Activated T-cell treated with anti-CD3 and anti-CD28 coated beads for 4 hours (primary cell): Measurements from ENCODE around the gene DNALI1.
"Not testable (repeated sequence)": the region's sequence is repeated elsewhere in the genome, so short reads cannot be mapped to it uniquely, and the experiment has no call there.

ENCODE experiments used
- DNase-seq: peaks from one replicate; pipeline ENCODE4 v3.0.0-alpha.2; 2020

DNALI1 gene

DNA sequence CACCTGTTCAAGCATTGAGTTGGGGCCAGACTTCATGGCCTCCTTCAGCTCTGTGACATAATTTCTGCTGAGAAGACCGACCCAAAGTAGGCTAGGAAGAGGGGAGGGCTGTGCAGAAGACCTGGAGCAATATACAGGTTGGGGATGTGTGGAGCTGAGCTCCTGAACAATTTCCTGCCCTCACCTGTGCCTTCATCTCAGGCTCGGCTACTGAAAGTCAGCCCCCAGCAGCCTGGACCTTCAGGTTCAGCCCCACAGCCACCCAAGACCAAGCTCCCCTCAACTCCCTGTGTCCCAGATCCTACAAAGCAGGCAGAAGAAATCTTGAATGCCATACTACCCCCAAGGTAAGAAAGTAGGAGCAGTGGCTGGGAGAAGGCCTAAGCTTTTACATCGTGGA lies 662 bp downstream of the DNALI1 start:
- DNase-seq: no peak

GRCh38 chr1:37558411-37558810 lies 1.7 kb downstream of the DNALI1 start:
- DNase-seq: no peak

DNA sequence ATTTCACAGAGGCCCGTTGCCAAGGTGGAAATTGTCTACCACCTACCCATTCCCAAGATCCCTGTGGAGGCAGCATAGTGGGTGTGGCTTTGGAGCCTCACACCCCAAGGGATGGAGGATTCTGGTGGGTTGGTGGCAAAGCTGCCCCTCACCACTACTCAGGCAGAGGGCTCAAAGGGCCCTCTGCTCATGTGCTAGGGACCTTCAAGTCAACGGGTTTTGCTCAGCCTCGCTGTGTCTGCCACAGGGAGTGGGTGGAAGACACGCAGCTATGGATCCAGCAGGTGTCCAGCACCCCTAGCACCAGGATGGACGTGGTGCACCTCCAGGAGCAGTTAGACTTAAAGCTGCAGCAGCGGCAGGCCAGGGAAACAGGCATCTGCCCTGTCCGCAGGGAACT lies 2.3 kb downstream of the DNALI1 start:
- DNase-seq: no peak

DNA sequence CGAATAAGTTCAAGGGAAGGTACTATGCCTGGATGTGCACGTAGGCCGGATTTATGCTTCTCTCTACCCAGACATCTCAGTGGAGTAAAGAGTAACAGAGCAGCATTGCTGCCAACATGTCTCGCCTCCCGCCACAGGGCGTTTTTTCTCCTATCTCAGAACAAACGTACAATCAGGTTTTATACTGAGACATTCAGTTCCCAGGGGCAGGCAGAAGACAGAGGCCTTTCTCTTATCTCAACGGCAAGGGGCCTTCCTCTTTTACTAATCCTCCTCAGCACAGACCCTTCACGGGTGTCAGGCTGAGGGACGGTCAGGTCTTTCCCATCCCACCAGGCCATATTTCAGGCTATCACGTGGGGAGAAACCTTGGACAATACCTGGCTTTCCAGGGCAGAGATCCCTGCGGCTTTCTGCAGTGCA lies 3.2 kb downstream of the DNALI1 start:
- DNase-seq: not testable (repeated sequence)

GRCh38 chr1:37560401-37561132 lies 3.8 kb downstream of the DNALI1 start:
- DNase-seq: no peak

GRCh38 chr1:37561133-37562132 lies 4.7 kb downstream of the DNALI1 start:
- peak; percentile 10 for DNase-seq

GRCh38 chr1:37562984-37563383 lies 6.2 kb downstream of the DNALI1 start:
- DNase-seq: no peak

DNA sequence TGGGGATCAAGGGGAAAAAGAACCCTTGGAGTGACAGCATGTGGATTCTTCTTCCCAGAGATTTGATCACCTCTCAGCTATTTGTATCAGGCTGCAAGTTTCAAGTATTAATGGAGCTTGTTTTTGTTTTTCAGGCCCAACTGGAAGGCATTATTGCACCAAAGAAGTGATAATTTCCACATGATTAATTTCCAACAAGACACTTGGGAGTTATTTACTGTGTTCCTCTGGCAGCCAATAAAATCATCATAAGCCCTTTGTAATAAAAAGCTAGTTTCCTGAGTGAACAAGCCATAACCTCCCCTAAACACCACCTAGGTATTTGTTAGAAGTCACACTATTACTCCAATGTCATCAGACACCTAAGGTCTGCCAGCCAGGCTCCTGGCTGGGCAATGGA lies 8.2 kb downstream of the DNALI1 start:
- DNase-seq: no peak

- no peak for DNase-seq
Measured at GRCh38 chr1:37567023-37567422, 10.3 kb downstream of the DNALI1 start.

- DNase-seq: no peak
Measured at GRCh38 chr1:37570528-37571334, 14.0 kb downstream of the DNALI1 start.

GRCh38 chr1:37574834-37575480 lies 18.2 kb downstream of the DNALI1 start:
- DNase-seq: no peak

- DNase-seq: no peak
Measured at GRCh38 chr1:37575692-37576091, 19.0 kb downstream of the DNALI1 start.

GRCh38 chr1:37584544-37584943 lies 27.8 kb downstream of the DNALI1 start:
- DNase-seq: not testable (repeated sequence)

GRCh38 chr1:37588939-37589338 lies 32.2 kb downstream of the DNALI1 start:
- DNase-seq: no peak

DNA sequence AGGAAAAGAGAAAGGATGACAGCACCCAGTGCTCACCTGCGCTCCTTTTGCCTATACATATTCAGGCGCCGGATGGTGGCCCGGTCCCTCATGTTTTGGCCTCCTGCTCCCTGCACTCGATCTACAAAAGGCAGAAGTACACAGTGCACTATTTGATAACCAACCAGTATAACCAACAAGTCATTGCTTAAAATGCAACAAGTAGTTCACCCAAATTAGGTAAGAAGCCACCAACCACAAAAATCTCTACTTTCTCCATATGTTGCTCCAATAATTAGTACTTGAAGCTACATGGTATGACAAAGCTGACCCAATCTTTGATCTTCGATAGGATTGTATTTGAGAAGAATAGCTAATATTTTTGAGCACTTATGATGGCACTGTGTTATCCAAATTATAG lies 37.0 kb downstream of the DNALI1 start:
- DNase-seq: no peak

DNA sequence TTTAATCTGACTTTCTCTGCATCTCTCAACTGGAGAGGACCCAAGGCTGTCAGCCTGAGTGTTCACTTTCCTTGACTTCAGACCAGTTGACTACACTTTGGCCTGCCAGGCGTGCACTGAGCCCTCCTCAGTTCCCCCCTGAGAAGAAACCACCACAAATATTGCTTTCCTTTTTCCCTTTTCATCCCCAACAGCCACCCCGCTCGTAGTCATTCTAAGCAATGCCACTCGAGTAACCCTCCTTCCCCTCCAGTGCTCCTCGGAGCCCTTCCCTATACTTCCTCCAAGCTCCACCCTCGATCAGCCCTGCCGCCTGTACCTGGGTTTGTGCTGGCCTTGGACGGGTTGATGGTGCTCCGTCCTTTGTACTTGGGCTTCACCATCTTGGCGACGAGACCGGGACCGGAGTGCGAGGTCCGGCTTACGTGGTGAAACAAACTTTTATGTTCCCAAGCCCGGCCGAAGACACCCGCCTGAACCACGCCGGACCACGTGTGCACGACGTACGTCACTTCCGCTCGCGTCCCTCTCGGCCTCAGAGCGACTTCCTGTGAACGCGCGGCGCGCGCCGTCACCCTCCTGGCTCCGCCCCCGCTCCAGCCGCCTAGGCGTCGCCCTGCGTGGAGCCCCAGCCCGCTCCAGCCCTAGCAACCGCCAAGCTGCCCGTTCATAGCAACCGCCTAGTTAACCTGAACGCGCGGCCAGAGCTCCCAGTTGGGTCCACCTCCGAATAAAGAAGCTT lies 38.9 kb downstream of the DNALI1 start, which contains the start of gene GNL2:
GNL2 (minus strand) TSS at position 498 of the 742 bp plus-strand sequence; CDS start at position 383, 115 bp downstream.
- peak; percentile 91 for DNase-seq

GRCh38 chr1:37596182-37596667 lies 39.5 kb downstream of the DNALI1 start:
- DNase-seq: no peak

DNA sequence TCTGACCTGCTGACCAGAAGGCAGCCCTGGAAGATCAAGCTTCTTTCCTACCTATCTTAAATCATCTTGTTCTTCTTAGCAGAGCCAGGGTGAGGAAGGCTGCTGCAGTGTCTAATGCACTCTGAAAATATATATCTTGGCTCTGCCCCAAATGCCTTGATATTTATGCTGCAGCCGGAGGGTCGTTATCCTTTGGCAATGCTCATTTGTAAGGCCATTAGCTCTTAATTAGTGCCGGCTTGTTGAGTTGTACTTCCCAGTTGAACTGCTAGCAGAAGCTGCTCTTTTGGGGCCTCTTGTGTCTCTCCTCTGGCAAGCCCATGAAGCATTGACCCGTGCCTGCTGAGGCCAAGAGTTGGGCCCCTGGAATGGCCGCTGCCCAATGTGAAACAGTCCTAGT lies 43.2 kb downstream of the DNALI1 start:
- DNase-seq: no peak

- DNase-seq: no peak
Measured at GRCh38 chr1:37601441-37601840, 44.7 kb downstream of the DNALI1 start.

DNA sequence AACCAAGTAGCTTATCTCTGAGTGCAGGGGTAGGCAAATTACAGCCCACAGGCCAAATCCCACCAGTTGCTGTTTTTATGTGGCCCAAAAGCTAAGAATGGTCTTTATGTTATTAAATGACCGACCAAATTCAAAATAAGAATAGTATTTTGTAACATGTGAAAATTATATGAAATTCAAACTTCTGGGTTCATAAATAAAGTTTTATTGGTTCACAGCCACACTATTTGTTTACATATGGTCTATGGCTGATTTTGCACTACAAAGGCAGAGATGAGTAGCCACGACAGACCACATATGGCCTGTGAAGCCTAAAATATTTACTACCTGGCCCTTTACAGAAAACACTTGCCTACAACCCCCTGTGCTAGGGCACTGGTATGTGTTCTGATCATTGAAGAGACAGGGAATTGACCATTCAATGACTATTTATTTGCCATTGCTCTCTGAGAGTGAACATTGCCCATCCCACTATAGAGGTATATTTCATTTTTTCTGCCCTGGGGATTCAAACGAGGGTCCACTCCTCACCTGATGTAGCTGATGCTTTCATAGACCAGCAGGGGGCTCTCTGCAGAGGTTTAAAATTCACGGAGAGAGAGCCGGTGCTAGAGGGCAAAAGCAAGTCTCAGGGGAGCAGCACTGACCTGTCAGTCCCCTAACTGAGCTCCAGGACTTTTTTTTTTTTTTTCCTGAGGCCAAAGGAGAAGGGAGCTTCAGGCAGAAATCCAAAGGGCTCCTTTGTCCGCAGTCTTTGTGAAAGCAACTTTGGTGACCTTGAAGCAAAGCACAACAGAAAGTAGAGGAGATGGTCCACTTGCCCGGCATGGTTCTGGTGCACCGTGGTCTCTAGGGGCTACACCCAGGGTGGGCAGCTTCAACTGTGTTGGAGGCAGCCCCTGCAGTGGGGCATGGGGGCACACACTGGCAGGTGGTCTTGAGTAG lies 46.3 kb downstream of the DNALI1 start:
- peak; percentile 38 for DNase-seq
